C4-2B (cell line): ENCODE measurements around the gene MAPK8IP3.

ENCODE experiments used
- CTCF ChIP-seq: fragments of 450-650 bp; conservative IDR thresholded peaks from 2 replicates; pipeline ENCODE4 v1.5.1; 2017; ENCODE audit warnings: mild to moderate bottlenecking
- ZFX ChIP-seq: fragments of 450-650 bp; IDR thresholded peaks from 2 replicates; pipeline ENCODE4 v1.6.1; 2017

DNA sequence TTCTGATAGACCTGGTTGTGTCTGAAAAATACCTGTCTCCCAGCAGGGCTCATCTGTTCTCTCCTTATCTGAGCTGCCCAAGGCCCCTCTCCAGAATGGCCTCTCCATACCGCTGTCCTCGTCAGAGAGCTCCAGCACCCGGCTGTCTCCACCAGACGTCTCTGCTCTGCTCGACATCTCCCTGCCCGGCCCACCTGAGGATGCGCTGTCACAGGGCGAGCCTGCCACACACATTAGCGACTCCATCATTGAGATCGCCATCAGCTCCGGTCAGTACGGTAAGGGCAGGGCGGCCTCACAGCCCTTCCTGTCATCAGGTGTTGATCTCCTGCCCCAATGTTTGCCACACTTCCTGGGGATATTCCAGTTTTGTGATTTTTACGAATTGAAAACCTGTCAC lies 38.1 kb upstream of the MAPK8IP3 start:
- TF ChIP-seq CTCF (no peak), ZFX (no peak)
